OCI-LY3 (cell line): ENCODE data around the gene UBE2E2.

Source experiments
- H2AFZ ChIP-seq: fragments of 200-600, 300-600 bp; shearing (Covaris generic); 2 replicates; pipeline ENCODE4 v1.6.0; 2014; ENCODE audit warnings: antibody characterized with exemption, low read depth, low read length
- H3K27ac ChIP-seq: fragments of 200-600, 300-600 bp; sonication (generic); 2 replicates; pipeline ENCODE4 v1.5.1; 2014; ENCODE audit warnings: mild to moderate bottlenecking, low read length, moderate library complexity, mixed read lengths
- H3K27me3 ChIP-seq: fragments of 200-600, 300-600 bp; sonication (generic); 2 replicates; pipeline ENCODE4 v1.6.1; 2014; ENCODE audit warnings: low read depth, low read length, mixed read lengths
- H3K36me3 ChIP-seq: fragments of 200-600, 300-600 bp; sonication (generic); replicated peaks from 2 replicates; pipeline ENCODE3; 2014; ENCODE audit warnings: low read depth, low read length, mixed read lengths
- H3K4me1 ChIP-seq: fragments of 300-600, 200-600 bp; sonication (generic); 2 replicates; pipeline ENCODE4 v1.6.1; 2014; ENCODE audit warnings: low read length, mixed read lengths
- H3K4me2 ChIP-seq: fragments of 200-600, 300-600 bp; sonication (generic); 2 replicates; pipeline ENCODE4 v1.6.1; 2014; ENCODE audit warnings: low read length, mixed read lengths
- H3K4me3 ChIP-seq: fragments of 300-600, 200-600 bp; sonication (generic); 2 replicates; pipeline ENCODE4 v1.5.1; 2014; ENCODE audit warnings: antibody characterized with exemption, mild to moderate bottlenecking, low read length, moderate library complexity
- H3K79me2 ChIP-seq: fragments of 300-600, 200-600 bp; shearing (Covaris generic); 2 replicates; pipeline ENCODE4 v1.6.1; 2014; ENCODE audit warnings: mild to moderate bottlenecking, low read length, mixed read lengths
- H3K9ac ChIP-seq: fragments of 300-600, 200-600 bp; shearing (Covaris generic); 2 replicates; pipeline ENCODE4 v1.6.0; 2014; ENCODE audit warnings: mild to moderate bottlenecking, low read length, moderate library complexity
- H3K9me3 ChIP-seq: fragments of 200-600, 300-600 bp; shearing (Covaris generic); 2 replicates; pipeline ENCODE4 v1.6.1; 2014; ENCODE audit warnings: low read length, mixed read lengths; ENCODE audit not compliant: insufficient read depth
- H4K20me1 ChIP-seq: fragments of 200-600, 300-600 bp; sonication (generic); 2 replicates; pipeline ENCODE4 v1.6.1; 2016; ENCODE audit warnings: low read length, mixed read lengths; ENCODE audit not compliant: insufficient read depth
- CTCF ChIP-seq: fragments of 200-600, 300-600 bp; sonication (generic); IDR thresholded peaks from 2 replicates; pipeline ENCODE4 v1.5.1; 2014; ENCODE audit warnings: antibody characterized with exemption, low read length, low read depth
- EZH2phosphoT487 ChIP-seq: fragments of 200-600 bp; shearing (Covaris generic); IDR thresholded peaks from 2 replicates; pipeline ENCODE4 v1.6.1; 2018; ENCODE audit warnings: antibody characterized with exemption, mixed run types, low read depth

Gene UBE2E2

GRCh38 chr3:23422517-23422851, 219.4 kb downstream of the UBE2E2 start:
- Histone ChIP-seq H3K4me1 (peaks cover 5% of the 10 kb centered on the region), H3K27ac (no peak overlapping the region), H3K4me3 (no peak overlapping the region), H3K36me3 (no peaks in the 10 kb centered on the region), H3K4me2 (no peak overlapping the region), H2AFZ (no peak overlapping the region), H3K9ac (no peak overlapping the region), H4K20me1 (peaks cover 26% of the 10 kb centered on the region), H3K79me2 (peaks cover 12% of the 10 kb centered on the region), H3K9me3 (no peaks in the 10 kb centered on the region), H3K27me3 (no peaks in the 10 kb centered on the region)
- no peak for TF ChIP-seq CTCF

GRCh38 chr3:23425410-23425809, 222.3 kb downstream of the UBE2E2 start:
- Histone ChIP-seq H3K4me3 (no peak overlapping the region), H3K4me1 (peaks cover 5% of the 10 kb centered on the region), H3K4me2 (no peak overlapping the region), H3K27ac (no peak overlapping the region), H3K36me3 (no peaks in the 10 kb centered on the region), H2AFZ (no peak overlapping the region), H3K9me3 (no peaks in the 10 kb centered on the region), H4K20me1 (peaks cover 17% of the 10 kb centered on the region; the same call in 1 of the 2 replicates), H3K79me2 (peaks cover 6% of the 10 kb centered on the region; the same call in 1 of the 2 replicates), H3K9ac (no peak overlapping the region), H3K27me3 (no peaks in the 10 kb centered on the region)
- TF ChIP-seq CTCF (no peak), EZH2phosphoT487 (no peak)

- Histone ChIP-seq H2AFZ (no peak overlapping the region), H3K36me3 (no peaks in the 10 kb centered on the region), H3K79me2 (peaks cover 14% of the 10 kb centered on the region; the same call in 1 of the 2 replicates), H4K20me1 (peaks cover 20% of the 10 kb centered on the region), H3K9me3 (no peaks in the 10 kb centered on the region), H3K4me1 (peaks cover 16% of the 10 kb centered on the region; the same call in 1 of the 2 replicates), H3K27me3 (no peaks in the 10 kb centered on the region), H3K9ac (no peak overlapping the region), H3K4me2 (no peak overlapping the region), H3K4me3 (no peak overlapping the region), H3K27ac (no peak overlapping the region)
- TF ChIP-seq CTCF (no peak), EZH2phosphoT487 (no peak)
Observed at GRCh38 chr3:23430781-23431398, 227.8 kb downstream of the UBE2E2 start.

GRCh38 chr3:23431764-23432163, 228.6 kb downstream of the UBE2E2 start:
- H3K9ac ChIP-seq: no peak overlapping the region
- H3K4me3 ChIP-seq: no peak overlapping the region
- peaks cover 28% of the 10 kb centered on the region for H4K20me1 ChIP-seq
- no peaks in the 10 kb centered on the region for H3K36me3 ChIP-seq
- H2AFZ ChIP-seq: no peak overlapping the region
- peaks cover 16% of the 10 kb centered on the region; the same call in 1 of the 2 replicates for H3K4me1 ChIP-seq
- H3K79me2 ChIP-seq: peaks cover 17% of the 10 kb centered on the region; the same call in 1 of the 2 replicates
- H3K27ac ChIP-seq: no peak overlapping the region
- H3K27me3 ChIP-seq: no peaks in the 10 kb centered on the region
- no peaks in the 10 kb centered on the region for H3K9me3 ChIP-seq
- no peak overlapping the region for H3K4me2 ChIP-seq
- TF ChIP-seq EZH2phosphoT487 (no peak), CTCF (no peak)
